Smooth muscle cell of trachea (primary cell): ENCODE data around the gene SSNA1. TPM values are rescaled to one million over a fixed set of nuclear protein-coding genes. Genes with fewer than 3 reads are reported as not detected.

Source experiments
- total RNA-seq: library from RNA; depleted of rRNA; stranded (reverse); fragments of >200 nt; gene quantifications from 2 replicates; pipeline ENCODE4 v1.2.1, GENCODE V29; 2014

Gene SSNA1, protein sequence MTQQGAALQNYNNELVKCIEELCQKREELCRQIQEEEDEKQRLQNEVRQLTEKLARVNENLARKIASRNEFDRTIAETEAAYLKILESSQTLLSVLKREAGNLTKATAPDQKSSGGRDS
- 55.1 and 92.1 TPM in 2 replicates for total RNA-seq

DNA sequence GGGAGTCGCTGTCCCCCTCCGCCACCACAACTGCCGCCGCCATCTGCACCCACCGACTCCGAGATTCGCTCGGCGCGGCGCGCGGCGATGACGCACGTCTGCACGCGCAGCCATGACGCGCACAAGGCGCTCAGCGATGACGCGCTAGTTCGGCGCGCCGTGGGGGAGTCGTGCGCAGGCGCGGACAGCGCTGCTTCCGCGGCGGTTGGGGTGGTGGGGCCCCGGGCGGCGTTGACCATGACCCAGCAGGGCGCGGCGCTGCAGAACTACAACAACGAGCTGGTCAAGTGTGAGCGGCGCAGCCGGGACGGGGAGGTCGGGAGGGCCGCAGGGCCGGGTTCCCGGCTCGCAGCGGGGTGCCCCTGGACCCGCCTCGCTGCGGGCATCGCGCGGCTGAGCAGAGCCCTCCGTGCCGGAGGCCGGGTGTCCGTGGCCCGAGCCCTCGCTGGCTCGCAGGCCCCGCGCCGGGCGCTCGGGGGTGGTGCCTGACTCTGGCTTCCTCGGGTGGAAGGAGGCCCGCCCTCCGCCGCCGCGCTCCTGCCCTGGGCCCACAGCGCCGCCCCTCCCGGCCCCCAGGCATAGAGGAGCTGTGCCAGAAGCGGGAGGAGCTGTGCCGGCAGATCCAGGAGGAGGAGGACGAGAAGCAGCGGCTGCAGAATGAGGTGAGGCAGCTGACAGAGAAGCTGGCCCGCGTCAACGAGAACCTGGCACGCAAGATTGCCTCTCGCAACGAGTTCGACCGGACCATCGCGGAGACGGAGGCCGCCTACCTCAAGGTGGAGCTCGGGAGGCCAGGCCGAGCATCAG lies at the start of gene SSNA1, which contains the start of gene ANAPC2:
Gene SSNA1, plus strand, starts transcription at position 187 of the 807 bp plus-strand sequence. Its CDS starts 51 bp downstream, at position 238.
Gene ANAPC2, minus strand, starts transcription at position 71 of the 807 bp plus-strand sequence. Its CDS starts 28 bp downstream, at position 43.

DNA sequence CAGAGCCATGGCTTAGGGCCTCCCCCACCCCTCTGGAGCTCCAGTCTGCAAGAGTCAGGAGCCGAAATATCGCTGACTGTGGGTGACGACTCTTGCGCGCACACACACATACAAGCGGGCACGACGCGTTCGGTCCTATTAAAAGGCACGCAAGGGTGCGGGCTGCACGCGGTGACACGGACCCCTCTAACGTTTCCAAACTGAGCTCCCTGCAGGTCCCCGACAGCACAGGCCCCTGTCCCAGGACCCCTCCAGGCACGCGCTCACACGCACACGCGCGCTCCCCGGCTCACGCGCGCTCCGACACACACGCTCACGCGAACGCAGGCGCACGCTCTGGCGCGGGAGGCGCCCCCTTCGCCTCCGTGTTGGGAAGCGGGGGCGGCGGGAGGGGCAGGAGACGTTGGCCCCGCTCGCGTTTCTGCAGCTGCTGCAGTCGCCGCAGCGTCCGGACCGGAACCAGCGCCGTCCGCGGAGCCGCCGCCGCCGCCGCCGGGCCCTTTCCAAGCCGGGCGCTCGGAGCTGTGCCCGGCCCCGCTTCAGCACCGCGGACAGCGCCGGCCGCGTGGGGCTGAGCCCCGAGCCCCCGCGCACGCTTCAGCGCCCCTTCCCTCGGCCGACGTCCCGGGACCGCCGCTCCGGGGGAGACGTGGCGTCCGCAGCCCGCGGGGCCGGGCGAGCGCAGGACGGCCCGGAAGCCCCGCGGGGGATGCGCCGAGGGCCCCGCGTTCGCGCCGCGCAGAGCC lies 49.6 kb upstream of the SSNA1 start, which contains the start of gene GRIN1:
Gene GRIN1, plus strand, starts transcription at position 433 of the 746 bp plus-strand sequence. CDS start 333 bp downstream, outside the sequence.

DNA sequence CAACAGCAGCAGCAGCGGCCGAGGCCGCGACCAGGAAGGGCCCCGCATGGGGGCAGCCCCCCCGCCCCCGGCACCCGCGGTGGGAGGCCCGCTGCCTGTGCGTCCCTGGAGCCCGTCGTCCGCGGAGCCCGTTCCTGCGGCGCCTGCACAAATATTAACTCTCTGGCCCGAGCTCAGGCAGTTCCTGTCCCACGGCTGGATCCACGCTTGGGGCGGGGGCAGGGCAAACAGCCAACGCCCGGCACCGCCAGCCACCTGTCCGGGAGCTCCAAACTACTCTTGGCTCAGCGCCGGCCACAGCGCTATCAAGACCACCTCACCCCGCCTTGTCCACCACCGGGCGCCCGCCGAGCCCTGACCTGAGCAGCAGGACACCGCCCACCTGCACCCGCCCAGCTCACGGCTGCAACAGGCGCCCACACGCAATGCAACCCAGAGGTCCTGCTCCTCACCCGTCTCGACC lies 18.5 kb upstream of the SSNA1 start, which contains the start of gene LRRC26:
Gene LRRC26, minus strand, starts transcription at position 156 of the 463 bp plus-strand sequence. Its CDS starts 108 bp downstream, at position 48.

DNA sequence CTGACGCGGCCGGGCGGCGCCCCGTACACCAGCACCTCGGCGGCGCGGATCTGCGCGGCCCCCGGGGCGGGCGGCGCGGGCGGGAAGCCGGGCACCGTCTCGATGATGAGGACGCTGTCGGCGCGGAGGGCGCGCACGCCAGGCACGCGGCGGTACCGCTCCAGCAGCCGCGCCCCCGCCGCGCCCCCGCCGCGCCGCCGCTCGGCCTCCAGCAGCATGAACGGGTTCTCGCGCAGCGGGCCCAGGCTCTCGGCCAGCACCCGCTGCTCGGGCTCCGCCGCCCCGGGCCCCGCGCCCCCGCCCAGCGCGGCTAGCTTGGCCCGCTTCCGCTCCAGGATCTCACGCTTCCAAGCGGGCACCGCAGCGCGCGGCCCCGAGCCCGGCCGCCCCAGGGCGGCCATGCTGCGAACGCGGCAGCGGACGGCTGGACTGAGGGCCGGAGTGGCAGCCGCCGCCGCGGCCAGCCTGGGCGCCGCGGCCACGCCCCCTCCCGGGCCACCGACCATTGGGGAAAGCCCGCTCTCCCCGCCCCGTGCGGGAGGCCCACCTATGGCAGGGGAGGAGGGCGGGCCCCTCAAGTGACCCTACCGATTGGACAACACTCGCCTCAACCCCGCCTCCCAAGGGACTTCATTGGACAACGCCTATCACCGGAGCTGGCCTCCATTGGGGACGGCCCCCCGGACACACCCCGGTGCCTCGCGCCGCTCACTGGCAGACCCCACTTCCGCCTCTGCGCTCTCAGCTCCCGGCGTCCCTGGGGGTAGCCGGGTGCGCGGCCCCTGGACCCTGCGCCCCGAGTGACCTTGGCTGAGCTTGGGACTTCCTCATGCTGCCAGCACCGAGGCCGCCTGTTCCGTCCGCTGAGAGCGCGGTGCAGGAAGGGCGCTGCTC lies 12.1 kb downstream of the SSNA1 start, which contains the start of gene TPRN:
Gene TPRN, minus strand, starts transcription at position 431 of the 894 bp plus-strand sequence. Its CDS starts 30 bp downstream, at position 401.

DNA sequence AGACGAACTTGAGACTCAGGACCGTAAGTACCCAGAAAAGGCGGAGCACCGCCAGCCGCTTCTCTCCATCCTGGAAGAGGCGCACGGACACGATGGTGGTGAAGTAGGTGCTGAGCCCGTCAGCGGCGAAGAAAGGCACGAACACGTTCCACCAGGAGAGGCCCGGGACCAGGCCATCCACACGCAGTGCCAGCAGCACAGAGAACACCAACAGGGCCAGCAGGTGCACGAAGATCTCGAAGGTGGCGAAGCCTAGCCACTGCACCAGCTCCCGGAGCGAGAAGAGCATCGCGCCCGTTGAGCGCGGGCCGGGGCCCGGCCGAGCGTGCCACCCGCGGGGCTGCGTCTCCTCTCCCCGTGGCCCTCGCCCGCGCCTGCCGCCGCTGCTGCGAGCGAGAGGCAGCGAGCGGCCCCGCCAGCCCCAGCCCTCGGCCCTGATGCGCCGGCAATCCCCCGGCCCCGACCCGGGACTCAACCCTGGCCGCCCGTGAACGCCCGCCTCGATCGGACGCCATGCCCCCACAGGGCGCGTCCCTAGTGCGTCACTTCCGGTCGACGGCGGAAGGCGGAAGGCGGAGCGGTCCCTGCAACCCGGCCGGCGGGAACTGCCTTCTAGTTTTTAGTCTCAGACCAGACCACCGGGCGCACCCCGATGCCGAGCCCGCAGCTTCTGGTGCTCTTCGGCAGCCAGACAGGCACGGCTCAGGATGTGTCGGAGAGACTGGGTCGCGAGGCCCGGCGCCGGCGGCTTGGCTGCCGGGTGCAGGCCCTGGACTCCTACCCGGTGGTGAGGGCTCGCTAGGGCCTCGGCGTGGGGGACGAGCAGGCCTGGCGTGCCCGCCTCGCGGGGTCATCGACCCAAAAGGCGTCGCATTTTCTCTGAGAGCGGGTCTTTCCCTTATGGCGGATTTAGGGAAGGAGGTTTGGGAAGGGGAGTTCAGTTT lies 16.9 kb downstream of the SSNA1 start, which contains the start of the genes NDOR1 and TMEM203:
Gene NDOR1, plus strand, starts transcription at position 575 of the 944 bp plus-strand sequence. Its CDS starts 78 bp downstream, at position 653.
Gene TMEM203, minus strand, starts transcription at position 523 of the 944 bp plus-strand sequence. Its CDS starts 234 bp downstream, at position 289.

DNA sequence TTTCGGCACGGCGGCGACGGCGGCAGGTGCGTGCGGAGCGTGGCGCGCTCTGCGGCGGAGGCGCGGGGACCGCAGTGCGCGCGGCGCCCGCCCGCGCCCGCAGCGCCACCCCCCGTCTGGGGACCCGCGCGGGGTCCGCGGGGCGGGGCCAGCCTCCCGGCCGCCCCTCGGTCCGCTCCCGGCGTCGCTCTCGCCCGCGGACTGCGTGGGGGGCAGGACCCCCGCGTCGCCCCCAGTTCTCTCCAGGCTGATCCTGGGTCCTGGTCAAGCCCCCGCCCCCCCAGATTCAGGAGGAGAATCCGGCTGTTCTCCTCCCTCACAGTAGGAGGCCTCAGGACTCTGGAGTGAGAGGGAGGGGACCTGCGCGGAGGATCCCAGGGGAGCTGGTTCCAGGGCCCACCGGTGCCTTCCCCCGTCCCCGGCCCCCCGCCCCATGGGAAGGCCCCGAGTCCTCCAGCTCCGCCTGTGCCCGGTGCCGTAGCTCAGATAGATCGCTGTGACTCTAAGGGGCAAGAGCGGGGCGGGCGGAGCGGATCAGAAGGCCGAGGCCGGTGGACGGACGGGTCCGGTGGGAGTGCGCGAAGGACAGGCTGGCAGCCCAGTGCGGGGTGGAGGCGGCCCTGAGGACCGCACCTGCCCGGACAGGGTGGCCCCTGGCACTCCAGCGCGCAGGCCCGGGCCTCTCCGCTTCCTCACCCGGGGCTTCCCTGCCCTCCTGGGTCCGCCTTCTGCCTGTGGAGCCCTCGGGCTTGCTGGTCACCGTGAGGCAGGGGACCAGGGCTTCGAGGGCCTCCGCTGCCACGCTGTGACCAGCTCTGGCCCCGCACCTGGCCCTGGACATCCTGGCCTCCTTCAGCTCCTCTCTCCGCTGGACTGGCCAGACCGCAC lies 34.0 kb downstream of the SSNA1 start, which contains the start of gene RNF208:
Gene RNF208, minus strand, starts transcription at position 51 of the 888 bp plus-strand sequence. CDS start 1,028 bp downstream, outside the sequence.

DNA sequence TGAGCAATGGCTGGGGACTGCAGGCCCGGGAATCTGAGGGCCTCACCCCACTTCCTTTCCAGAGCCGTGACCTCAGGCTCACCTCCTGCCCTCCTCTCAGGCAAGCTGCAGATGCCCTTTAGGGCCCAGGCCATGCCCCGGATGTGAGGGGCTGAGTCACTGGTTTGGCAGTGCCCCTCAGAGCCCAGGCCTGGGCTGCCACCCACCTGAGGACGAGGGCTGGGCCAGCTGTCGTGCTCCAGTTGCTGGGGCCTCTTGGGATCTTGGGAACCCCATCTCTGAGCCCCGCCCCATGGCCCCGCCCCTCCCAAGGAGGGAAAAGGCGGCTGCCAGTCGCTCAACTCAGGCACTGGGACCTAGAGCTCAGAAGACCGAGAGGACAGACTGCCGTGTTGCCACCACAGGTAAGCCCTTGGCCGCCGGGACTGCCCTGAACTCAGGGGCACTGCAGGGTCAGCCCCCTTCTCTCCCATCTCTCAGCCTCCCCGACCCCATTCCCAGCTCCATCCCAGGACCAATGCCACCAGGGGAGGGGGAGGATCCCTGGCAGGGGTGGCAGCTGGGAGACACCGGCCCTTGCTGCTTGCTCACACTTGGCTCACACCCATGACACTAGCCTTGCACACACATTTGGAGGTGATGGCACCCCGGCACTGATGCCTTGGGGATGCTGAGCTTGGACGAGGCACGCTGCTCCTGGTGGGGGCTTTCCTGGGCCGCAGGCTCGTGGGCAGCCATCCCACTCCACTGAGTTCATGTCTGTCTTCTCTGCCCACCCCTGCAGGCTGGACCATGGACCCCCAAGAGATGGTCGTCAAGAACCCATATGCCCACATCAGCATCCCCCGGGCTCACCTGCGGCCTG lies 36.6 kb downstream of the SSNA1 start, which contains the start of gene CYSRT1:
Gene CYSRT1, plus strand, starts transcription at position 345 of the 865 bp plus-strand sequence. Its CDS starts 448 bp downstream, at position 793.

DNA sequence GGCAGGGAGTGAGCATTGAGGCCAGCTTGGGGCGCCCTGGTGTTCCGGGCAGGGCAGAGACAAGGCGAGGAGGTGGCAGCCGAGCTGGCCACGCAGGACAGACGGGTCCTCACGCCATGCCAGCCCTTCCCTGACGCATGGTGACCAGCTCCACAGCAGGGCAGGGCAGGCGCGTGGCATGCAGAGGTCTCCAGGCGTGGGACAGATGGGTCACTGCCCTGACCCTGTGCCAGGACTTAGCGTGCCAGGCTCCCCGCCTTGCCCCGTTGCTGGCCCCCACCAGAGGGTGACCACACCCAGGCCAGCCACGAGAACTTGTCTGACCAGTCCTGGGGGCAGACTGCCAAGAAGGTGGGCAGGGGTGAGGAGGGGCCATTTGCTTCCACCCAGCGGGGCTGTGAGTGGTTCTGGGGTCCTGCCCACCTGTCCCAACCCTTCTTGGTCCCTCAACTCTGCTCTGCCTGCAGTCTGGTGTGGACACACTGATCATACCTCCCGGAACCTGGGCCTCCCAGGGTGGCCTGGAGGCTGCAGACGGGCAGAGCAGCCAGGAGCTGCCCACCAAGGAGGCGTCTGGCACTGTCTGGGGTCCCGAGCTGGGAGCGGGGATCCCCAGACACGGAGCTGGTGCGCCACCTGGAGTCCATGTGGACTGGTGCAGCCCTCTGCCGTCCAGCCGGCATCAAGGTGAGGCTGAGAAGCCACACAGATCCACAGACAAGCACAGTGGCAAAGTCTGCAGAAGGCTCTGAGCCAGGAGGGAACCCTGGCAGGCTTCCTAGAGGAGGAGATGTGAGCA lies 38.8 kb downstream of the SSNA1 start, which contains the start of gene RNF224:
Gene RNF224, plus strand, starts transcription at position 449 of the 799 bp plus-strand sequence. CDS start 834 bp downstream, outside the sequence.

DNA sequence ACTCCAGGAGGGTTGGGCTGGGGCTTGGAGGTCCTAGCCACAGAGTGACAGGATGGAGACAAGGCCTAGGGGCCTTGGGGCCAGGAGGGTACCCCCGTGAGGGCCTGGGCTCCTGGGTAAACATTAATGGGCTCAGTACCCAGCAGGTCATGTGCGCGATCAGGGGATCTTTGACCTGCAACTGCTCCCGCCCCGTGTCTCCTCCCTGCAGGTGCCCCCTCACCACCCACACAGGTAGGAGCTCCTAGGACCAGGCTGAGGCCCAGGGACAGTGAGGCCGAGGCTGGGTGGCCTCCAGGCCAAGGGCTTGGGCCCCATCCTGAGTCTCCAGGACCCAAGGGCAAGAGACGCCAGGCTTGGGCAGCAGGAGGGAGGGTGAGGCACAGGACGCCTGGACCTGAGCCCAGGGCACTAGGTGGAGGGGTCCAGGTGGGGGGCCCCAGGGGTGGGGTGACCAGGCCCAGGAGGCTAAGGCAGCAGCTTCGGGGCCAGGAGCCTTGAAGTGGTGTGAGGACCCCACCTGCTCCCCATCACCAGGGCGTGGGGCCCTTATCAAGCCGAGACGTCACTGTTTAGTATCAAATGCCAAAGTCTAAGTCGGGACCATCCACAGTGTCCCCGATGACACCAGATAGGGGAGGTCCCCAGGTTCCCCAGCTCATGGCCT lies 42.4 kb downstream of the SSNA1 start, which contains the start of gene SLC34A3:
Gene SLC34A3, plus strand, starts transcription at position 197 of the 667 bp plus-strand sequence. CDS start 802 bp downstream, outside the sequence.

Other genes with a start within 250 kb of the SSNA1 start
- gene FBXW5, start 243.9 kb upstream of the SSNA1 start, total RNA-seq, result 143 and 239 TPM in 2 replicates
- gene C8G, start 243.4 kb upstream of the SSNA1 start, total RNA-seq, result not detected in 2 replicates
- not detected in 2 replicates for gene LCN12, start 236.4 kb upstream of the SSNA1 start, total RNA-seq
- gene PTGDS, start 211.2 kb upstream of the SSNA1 start, total RNA-seq, result 2.8 and 36.7 TPM in 2 replicates
- gene LCNL1, start 205.7 kb upstream of the SSNA1 start, total RNA-seq, result 0.58 and 3.1 TPM in 2 replicates
- 16.1 and 16.2 TPM in 2 replicates for gene PAXX, start 196.3 kb upstream of the SSNA1 start, total RNA-seq
- 1.6 and 5.8 TPM in 2 replicates for gene CLIC3, start 192.1 kb upstream of the SSNA1 start, total RNA-seq
- 22.1 and 30.8 TPM in 2 replicates for gene ABCA2, start 160.4 kb upstream of the SSNA1 start, total RNA-seq
- gene FUT7, start 156.6 kb upstream of the SSNA1 start, total RNA-seq, result not detected in 2 replicates
- gene NPDC1, start 142.5 kb upstream of the SSNA1 start, total RNA-seq, result 22.1 and 36.9 TPM in 2 replicates
- not detected in 2 replicates for gene ENTPD2, start 134.6 kb upstream of the SSNA1 start, total RNA-seq
- 1.5 and 8.0 TPM in 2 replicates for gene SAPCD2, start 118.1 kb upstream of the SSNA1 start, total RNA-seq
- gene UAP1L1, start 111.2 kb upstream of the SSNA1 start, total RNA-seq, result 31.3 and 34.7 TPM in 2 replicates
- 91.3 and 113 TPM in 2 replicates for gene MAN1B1, start 101.7 kb upstream of the SSNA1 start, total RNA-seq
- gene DPP7, start 73.9 kb upstream of the SSNA1 start, total RNA-seq, result 89.9 and 123 TPM in 2 replicates
- gene GRIN1, start 49.5 kb upstream of the SSNA1 start, total RNA-seq, result 0.15 and 0.33 TPM in 2 replicates
- not detected in 2 replicates for gene LRRC26, start 18.6 kb upstream of the SSNA1 start, total RNA-seq
- not detected in 2 replicates for gene TMEM210, start 16.6 kb upstream of the SSNA1 start, total RNA-seq
- gene ANAPC2, start 116 bp upstream of the SSNA1 start, total RNA-seq, result 28.0 and 31.0 TPM in 2 replicates
- 7.7 and 11.6 TPM in 2 replicates for gene TPRN, start 12.1 kb downstream of the SSNA1 start, total RNA-seq
- gene TMEM203, start 17.0 kb downstream of the SSNA1 start, total RNA-seq, result 41.5 and 48.8 TPM in 2 replicates
- gene NDOR1, start 17.0 kb downstream of the SSNA1 start, total RNA-seq, result 5.1 and 6.8 TPM in 2 replicates
- gene RNF208, start 33.6 kb downstream of the SSNA1 start, total RNA-seq, result 0.15 and 0.50 TPM in 2 replicates
- gene CYSRT1, start 36.5 kb downstream of the SSNA1 start, total RNA-seq, result 0.44 and 1.7 TPM in 2 replicates
- gene RNF224, start 38.8 kb downstream of the SSNA1 start, total RNA-seq, result 0.17 TPM in 1 of 2 replicates, not detected in the other
- under 0.01 TPM in 1 of 2 replicates, not detected in the other for gene SLC34A3, start 42.2 kb downstream of the SSNA1 start, total RNA-seq
- gene TUBB4B, start 52.6 kb downstream of the SSNA1 start, total RNA-seq, result 205 and 421 TPM in 2 replicates
- 0.66 TPM in 1 of 2 replicates, not detected in the other for gene STPG3, start 62.6 kb downstream of the SSNA1 start, total RNA-seq
- gene NELFB, start 66.7 kb downstream of the SSNA1 start, total RNA-seq, result 53.4 and 63.5 TPM in 2 replicates
- 25.5 and 28.9 TPM in 2 replicates for gene TOR4A, start 89.0 kb downstream of the SSNA1 start, total RNA-seq
- gene NRARP, start 113.6 kb downstream of the SSNA1 start, total RNA-seq, result 0.29 and 0.33 TPM in 2 replicates
- gene EXD3, start 234.5 kb downstream of the SSNA1 start, total RNA-seq, result 14.0 and 19.4 TPM in 2 replicates
- 0.73 and 1.7 TPM in 2 replicates for gene NOXA1, start 234.7 kb downstream of the SSNA1 start, total RNA-seq